ENCODE measurements around the gene LONP1. TPM values are rescaled to one million over a fixed set of nuclear protein-coding genes. Genes with fewer than 3 reads are reported as not detected.

The LONP1 gene
- total RNA-seq, 6 experiments from 2014 or later = 67.9 to 86.0 (median 72.9) TPM

- no peaks in the 10 kb centered on the region for H3K9me3 Mint-ChIP-seq
- H3K36me3 Mint-ChIP-seq (ENCODE audit: low read depth) = peaks cover 17% of the 10 kb centered on the region; the same call in 1 of the 2 replicates
- H3K4me3 Mint-ChIP-seq = no peak overlapping the region
- peaks cover 27% of the 10 kb centered on the region for H3K4me1 Mint-ChIP-seq (ENCODE audit: low read depth)
- no peak overlapping the region for H3K27ac Mint-ChIP-seq
- peaks cover 4% of the 10 kb centered on the region for H3K27me3 Mint-ChIP-seq (ENCODE audit: insufficient read depth)
- no peak for TF ChIP-seq CTCF (IDR thresholded peaks at IDR 0.05)
- DNase-seq = no peak
Measured at GRCh38 chr19:5714816-5715215, 5.1 kb downstream of the LONP1 start.

GRCh38 chr19:5713228-5713627 lies 6.7 kb downstream of the LONP1 start:
- Mint-ChIP-seq H3K4me3 (no peak overlapping the region), H3K4me1 (ENCODE audit: low read depth) (peaks cover 17% of the 10 kb centered on the region), H3K36me3 (ENCODE audit: low read depth) (peaks cover 17% of the 10 kb centered on the region; the same call in 1 of the 2 replicates), H3K27me3 (ENCODE audit: insufficient read depth) (peaks cover 4% of the 10 kb centered on the region), H3K27ac (no peak overlapping the region), H3K9me3 (no peaks in the 10 kb centered on the region)
- DNase-seq = no peak
- no peak for TF ChIP-seq CTCF (IDR thresholded peaks at IDR 0.05)

GRCh38 chr19:5711713-5712161 lies 8.2 kb downstream of the LONP1 start:
- H3K4me3 Mint-ChIP-seq = no peak overlapping the region

GRCh38 chr19:5711025-5711424 lies 8.9 kb downstream of the LONP1 start:
- DNase-seq = no peak
- H3K4me1 Mint-ChIP-seq (ENCODE audit: low read depth) = peaks cover 4% of the 10 kb centered on the region; the same call in 1 of the 2 replicates
- H3K9me3 Mint-ChIP-seq = no peaks in the 10 kb centered on the region
- peaks cover 8% of the 10 kb centered on the region for H3K27me3 Mint-ChIP-seq (ENCODE audit: insufficient read depth)
- no peak overlapping the region for H3K4me3 Mint-ChIP-seq
- peaks cover 13% of the 10 kb centered on the region; the same call in 1 of the 2 replicates for H3K36me3 Mint-ChIP-seq (ENCODE audit: low read depth)
- no peak for TF ChIP-seq CTCF (IDR thresholded peaks at IDR 0.05)
- H3K27ac Mint-ChIP-seq = no peak overlapping the region

More at GRCh38 chr19:5711713-5712161, 8.2 kb downstream of the LONP1 start:
- Mint-ChIP-seq H3K36me3 (ENCODE audit: low read depth) (peaks cover 9% of the 10 kb centered on the region; the same call in 1 of the 2 replicates), H3K27me3 (ENCODE audit: insufficient read depth) (peaks cover 5% of the 10 kb centered on the region), H3K27ac (no peak overlapping the region), H3K9me3 (no peaks in the 10 kb centered on the region), H3K4me1 (ENCODE audit: low read depth) (peaks cover 4% of the 10 kb centered on the region; the same call in 1 of the 2 replicates)
- TF ChIP-seq CTCF (IDR thresholded peaks at IDR 0.05) = no peak
- no peak for DNase-seq

GRCh38 chr19:5707576-5708575 lies 12.1 kb downstream of the LONP1 start:
- H3K27me3 Mint-ChIP-seq (ENCODE audit: insufficient read depth) = peaks cover 10% of the 10 kb centered on the region
- H3K9me3 Mint-ChIP-seq = 0 out of 2 replicates have a peak, but pooled peaks cover 4% of the 10 kb centered on the region
- TF ChIP-seq CTCF (IDR thresholded peaks at IDR 0.05) = no peak
- no peak overlapping the region for H3K4me3 Mint-ChIP-seq
- peaks cover 16% of the 10 kb centered on the region for H3K36me3 Mint-ChIP-seq (ENCODE audit: low read depth)
- no peak for DNase-seq
- H3K4me1 Mint-ChIP-seq (ENCODE audit: low read depth) = peaks cover 8% of the 10 kb centered on the region
- H3K27ac Mint-ChIP-seq = no peak overlapping the region

Data from HFFc6 (cell line).